ENCODE measurements around the gene SEC14L5.
"Not testable (repeated sequence)": the region's sequence is repeated elsewhere in the genome, so short reads cannot be mapped to it uniquely, and the experiment has no call there.

SEC14L5 gene

GRCh38 chr16:4918781-4919251, 39.3 kb upstream of the SEC14L5 start:
- Histone ChIP-seq H3K9me3 (replicated peaks; ENCODE audit: low read length) (no peaks in the 10 kb centered on the region), H3K27me3 (ENCODE audit: control insufficient read depth, insufficient read depth, low read length) (peaks cover 25% of the 10 kb centered on the region), H3K4me2 (ENCODE audit: low read length) (no peak overlapping the region), H3K36me3 (ENCODE audit: insufficient read depth, low read length) (no peaks in the 10 kb centered on the region), H3K4me3 (ENCODE audit: low read length) (no peak overlapping the region), H3K4me1 (ENCODE audit: control insufficient read depth, insufficient read depth, low read length) (peaks cover 23% of the 10 kb centered on the region), H3K9ac (ENCODE audit: low read depth, low read length) (no peak overlapping the region)

- Histone ChIP-seq H3K36me3 (ENCODE audit: insufficient read depth, low read length) (no peaks in the 10 kb centered on the region), H3K27me3 (ENCODE audit: control insufficient read depth, insufficient read depth, low read length) (peaks cover 45% of the 10 kb centered on the region), H3K9me3 (replicated peaks; ENCODE audit: low read length) (no peaks in the 10 kb centered on the region), H3K4me1 (ENCODE audit: control insufficient read depth, insufficient read depth, low read length) (peaks cover 15% of the 10 kb centered on the region), H3K4me3 (ENCODE audit: low read length) (no peak overlapping the region), H3K4me2 (ENCODE audit: low read length) (no peak overlapping the region), H3K9ac (ENCODE audit: low read depth, low read length) (no peak overlapping the region)
Measured at GRCh38 chr16:4920826-4921225, 37.3 kb upstream of the SEC14L5 start.

GRCh38 chr16:4922721-4923342, 35.3 kb upstream of the SEC14L5 start:
- H3K9me3 ChIP-seq (replicated peaks; ENCODE audit: low read length): peaks cover 9% of the 10 kb centered on the region
- H3K4me3 ChIP-seq (ENCODE audit: low read length): no peak overlapping the region
- no peaks in the 10 kb centered on the region for H3K4me1 ChIP-seq (ENCODE audit: control insufficient read depth, insufficient read depth, low read length)
- H3K4me2 ChIP-seq (ENCODE audit: low read length): no peak overlapping the region
- no peaks in the 10 kb centered on the region for H3K36me3 ChIP-seq (ENCODE audit: insufficient read depth, low read length)
- peaks cover 47% of the 10 kb centered on the region for H3K27me3 ChIP-seq (ENCODE audit: control insufficient read depth, insufficient read depth, low read length)
- no peak overlapping the region for H3K9ac ChIP-seq (ENCODE audit: low read depth, low read length)

- no peak overlapping the region for H3K4me3 ChIP-seq (ENCODE audit: low read length)
- no peak overlapping the region for H3K4me2 ChIP-seq (ENCODE audit: low read length)
- peaks cover 47% of the 10 kb centered on the region for H3K27me3 ChIP-seq (ENCODE audit: control insufficient read depth, insufficient read depth, low read length)
- no peak overlapping the region for H3K9ac ChIP-seq (ENCODE audit: low read depth, low read length)
- H3K4me1 ChIP-seq (ENCODE audit: control insufficient read depth, insufficient read depth, low read length): no peaks in the 10 kb centered on the region
- no peaks in the 10 kb centered on the region for H3K36me3 ChIP-seq (ENCODE audit: insufficient read depth, low read length)
- H3K9me3 ChIP-seq (replicated peaks; ENCODE audit: low read length): peaks cover 9% of the 10 kb centered on the region
Measured at GRCh38 chr16:4923853-4924252, 34.3 kb upstream of the SEC14L5 start.

- Histone ChIP-seq H3K4me3 (ENCODE audit: low read length) (no peak overlapping the region), H3K27me3 (ENCODE audit: control insufficient read depth, insufficient read depth, low read length) (peaks cover 53% of the 10 kb centered on the region), H3K36me3 (ENCODE audit: insufficient read depth, low read length) (no peaks in the 10 kb centered on the region), H3K4me1 (ENCODE audit: control insufficient read depth, insufficient read depth, low read length) (no peaks in the 10 kb centered on the region), H3K4me2 (ENCODE audit: low read length) (no peak overlapping the region), H3K9ac (ENCODE audit: low read depth, low read length) (no peak overlapping the region), H3K9me3 (replicated peaks; ENCODE audit: low read length) (peaks cover 9% of the 10 kb centered on the region)
Measured at GRCh38 chr16:4924593-4925292, 33.4 kb upstream of the SEC14L5 start.

- Histone ChIP-seq H3K4me1 (ENCODE audit: control insufficient read depth, insufficient read depth, low read length) (no peaks in the 10 kb centered on the region), H3K27me3 (ENCODE audit: control insufficient read depth, insufficient read depth, low read length) (peaks cover 57% of the 10 kb centered on the region), H3K36me3 (ENCODE audit: insufficient read depth, low read length) (no peaks in the 10 kb centered on the region), H3K4me2 (ENCODE audit: low read length) (no peak overlapping the region), H3K9ac (ENCODE audit: low read depth, low read length) (no peak overlapping the region), H3K4me3 (ENCODE audit: low read length) (no peak overlapping the region), H3K9me3 (replicated peaks; ENCODE audit: low read length) (peaks cover 9% of the 10 kb centered on the region)
Measured at GRCh38 chr16:4925293-4925607, 32.9 kb upstream of the SEC14L5 start.

- no peak overlapping the region for H3K4me3 ChIP-seq (ENCODE audit: low read length)
- H3K4me1 ChIP-seq (ENCODE audit: control insufficient read depth, insufficient read depth, low read length): no peaks in the 10 kb centered on the region
- H3K36me3 ChIP-seq (ENCODE audit: insufficient read depth, low read length): no peaks in the 10 kb centered on the region
- H3K27me3 ChIP-seq (ENCODE audit: control insufficient read depth, insufficient read depth, low read length): peaks cover 56% of the 10 kb centered on the region
- H3K4me2 ChIP-seq (ENCODE audit: low read length): no peak overlapping the region
- H3K9me3 ChIP-seq (replicated peaks; ENCODE audit: low read length): peaks cover 9% of the 10 kb centered on the region
- H3K9ac ChIP-seq (ENCODE audit: low read depth, low read length): no peak overlapping the region
Measured at GRCh38 chr16:4925791-4926190, 32.3 kb upstream of the SEC14L5 start.

GRCh38 chr16:4926928-4927327, 31.2 kb upstream of the SEC14L5 start:
- Histone ChIP-seq H3K27me3 (ENCODE audit: control insufficient read depth, insufficient read depth, low read length) (peaks cover 53% of the 10 kb centered on the region), H3K9ac (ENCODE audit: low read depth, low read length) (no peak overlapping the region), H3K9me3 (replicated peaks; ENCODE audit: low read length) (peaks cover 9% of the 10 kb centered on the region), H3K4me3 (ENCODE audit: low read length) (no peak overlapping the region), H3K4me2 (ENCODE audit: low read length) (no peak overlapping the region), H3K36me3 (ENCODE audit: insufficient read depth, low read length) (no peaks in the 10 kb centered on the region), H3K4me1 (ENCODE audit: control insufficient read depth, insufficient read depth, low read length) (no peaks in the 10 kb centered on the region)

GRCh38 chr16:4927661-4928060, 30.5 kb upstream of the SEC14L5 start:
- Histone ChIP-seq H3K9me3 (replicated peaks; ENCODE audit: low read length) (peaks cover 9% of the 10 kb centered on the region), H3K4me2 (ENCODE audit: low read length) (no peak overlapping the region), H3K36me3 (ENCODE audit: insufficient read depth, low read length) (no peaks in the 10 kb centered on the region), H3K4me1 (ENCODE audit: control insufficient read depth, insufficient read depth, low read length) (no peaks in the 10 kb centered on the region), H3K27me3 (ENCODE audit: control insufficient read depth, insufficient read depth, low read length) (peaks cover 47% of the 10 kb centered on the region), H3K4me3 (ENCODE audit: low read length) (no peak overlapping the region), H3K9ac (ENCODE audit: low read depth, low read length) (no peak overlapping the region)

GRCh38 chr16:4928227-4928626, 29.9 kb upstream of the SEC14L5 start:
- H3K9me3 ChIP-seq (replicated peaks; ENCODE audit: low read length): peaks cover 9% of the 10 kb centered on the region
- H3K9ac ChIP-seq (ENCODE audit: low read depth, low read length): no peak overlapping the region
- H3K4me2 ChIP-seq (ENCODE audit: low read length): no peak overlapping the region
- peaks cover 44% of the 10 kb centered on the region for H3K27me3 ChIP-seq (ENCODE audit: control insufficient read depth, insufficient read depth, low read length)
- H3K4me1 ChIP-seq (ENCODE audit: control insufficient read depth, insufficient read depth, low read length): no peaks in the 10 kb centered on the region
- H3K4me3 ChIP-seq (ENCODE audit: low read length): no peak overlapping the region
- no peaks in the 10 kb centered on the region for H3K36me3 ChIP-seq (ENCODE audit: insufficient read depth, low read length)

GRCh38 chr16:4929619-4930018, 28.5 kb upstream of the SEC14L5 start:
- not testable (repeated sequence) for H3K4me1 ChIP-seq (ENCODE audit: control insufficient read depth, insufficient read depth, low read length); H3K9ac ChIP-seq (ENCODE audit: low read depth, low read length); H3K36me3 ChIP-seq (ENCODE audit: insufficient read depth, low read length); H3K4me3 ChIP-seq (ENCODE audit: low read length); H3K4me2 ChIP-seq (ENCODE audit: low read length); H3K9me3 ChIP-seq (replicated peaks; ENCODE audit: low read length)
- H3K27me3 ChIP-seq (ENCODE audit: control insufficient read depth, insufficient read depth, low read length): peaks cover 45% of the 10 kb centered on the region

- Histone ChIP-seq H3K4me1 (ENCODE audit: control insufficient read depth, insufficient read depth, low read length) (peaks cover 15% of the 10 kb centered on the region), H3K4me2 (ENCODE audit: low read length) (no peak overlapping the region), H3K9me3 (replicated peaks; ENCODE audit: low read length) (peaks cover 9% of the 10 kb centered on the region), H3K27me3 (ENCODE audit: control insufficient read depth, insufficient read depth, low read length) (peaks cover 39% of the 10 kb centered on the region), H3K36me3 (ENCODE audit: insufficient read depth, low read length) (no peaks in the 10 kb centered on the region), H3K9ac (ENCODE audit: low read depth, low read length) (no peak overlapping the region), H3K4me3 (ENCODE audit: low read length) (no peak overlapping the region)
Measured at GRCh38 chr16:4931381-4931780, 26.7 kb upstream of the SEC14L5 start.

Measured in skeletal muscle satellite cell (primary cell).